ENCODE results near the gene CAPN8. TPM values are rescaled to one million over a fixed set of nuclear protein-coding genes. Genes with fewer than 3 reads are reported as not detected.
A peak's percentile ranks its signal among the peaks of the same experiment; 100 is the strongest.

Gene CAPN8
- total RNA-seq, 1 experiment from 2014 or later = 0.28 TPM

GRCh38 chr1:223622132-223622842, 43.2 kb downstream of the CAPN8 start:
- no peak for DNase-seq (ENCODE audit: low spot score)
- peaks cover 9% of the 10 kb centered on the region for H3K4me1 Mint-ChIP-seq
- H3K4me3 Mint-ChIP-seq = no peak overlapping the region
- no peak; the same call in 1 of the 2 replicates for ATAC-seq
- ChIA-PET CTCF (interaction anchor here (1.1 to 2.3 kb wide), 3 partner anchors 66 to 489 kb away, joined by 3 to 9 read pairs (median 6); no protein-coding TSS in a partner anchor), POLR2A (no interaction called here)
- H3K9me3 Mint-ChIP-seq = no peaks in the 10 kb centered on the region
- no peaks in the 10 kb centered on the region for H3K36me3 Mint-ChIP-seq
- no peaks in the 10 kb centered on the region for H3K27me3 Mint-ChIP-seq (ENCODE audit: low read depth)
- H3K27ac Mint-ChIP-seq = peak overlapping the region; percentile 8; the same call in 1 of the 2 replicates
- no peak for TF ChIP-seq ZNF219 (CRISPR knock-in tag; IDR thresholded peaks at IDR 0.05; ENCODE audit: borderline replicate concordance)
- no peak for TF ChIP-seq ZBTB21 (CRISPR knock-in tag; IDR thresholded peaks at IDR 0.05; ENCODE audit: borderline replicate concordance)

- ATAC-seq = no peak
- TF ChIP-seq CBFB (CRISPR knock-in tag; IDR thresholded peaks at IDR 0.05; ENCODE audit: low read depth) = no peak
- TF ChIP-seq FOXP1 (CRISPR knock-in tag; IDR thresholded peaks at IDR 0.05; ENCODE audit: borderline replicate concordance) = no peak
- no peak for TF ChIP-seq TCF7 (CRISPR knock-in tag; IDR thresholded peaks at IDR 0.05; ENCODE audit: low read depth)
- TF ChIP-seq ZNF425 (CRISPR knock-in tag; conservative IDR thresholded peaks at IDR 0.05) = no peak
- TF ChIP-seq CREM (CRISPR knock-in tag; IDR thresholded peaks at IDR 0.05) = no peak
- no peak for TF ChIP-seq AR (CRISPR knock-in tag; IDR thresholded peaks at IDR 0.05)
- TF ChIP-seq ZNF396 (CRISPR knock-in tag; IDR thresholded peaks at IDR 0.05; ENCODE audit: borderline replicate concordance) = no peak
- no peak for TF ChIP-seq ESRRA (CRISPR knock-in tag; IDR thresholded peaks at IDR 0.05; ENCODE audit: borderline replicate concordance)
- no peak for TF ChIP-seq MYBL2 (CRISPR knock-in tag; IDR thresholded peaks at IDR 0.05)
- no peak for TF ChIP-seq E2F4 (CRISPR knock-in tag; IDR thresholded peaks at IDR 0.05; ENCODE audit: borderline replicate concordance, low read depth)
- TF ChIP-seq STAT6 (CRISPR knock-in tag; conservative IDR thresholded peaks at IDR 0.05; ENCODE audit: low read depth) = no peak
- TF ChIP-seq HMGXB4 (CRISPR knock-in tag; IDR thresholded peaks at IDR 0.05) = no peak
- no peak for TF ChIP-seq NFYB (CRISPR knock-in tag; conservative IDR thresholded peaks at IDR 0.05; ENCODE audit: low read depth)
- TF ChIP-seq ELF4 (CRISPR knock-in tag; IDR thresholded peaks at IDR 0.05; ENCODE audit: low read depth) = no peak
- TF ChIP-seq FOXJ3 (CRISPR knock-in tag; IDR thresholded peaks at IDR 0.05; ENCODE audit: borderline replicate concordance) = no peak
- TF ChIP-seq ZNF317 (CRISPR knock-in tag; IDR thresholded peaks at IDR 0.05; ENCODE audit: borderline replicate concordance, low read depth) = no peak
Observed at GRCh38 chr1:223621312-223621734, 44.2 kb downstream of the CAPN8 start.

More at GRCh38 chr1:223621312-223621734, 44.2 kb downstream of the CAPN8 start:
- H3K4me3 Mint-ChIP-seq = no peak overlapping the region
- H3K27ac Mint-ChIP-seq = no peak overlapping the region; the same call in 1 of the 2 replicates
- H3K27me3 Mint-ChIP-seq (ENCODE audit: low read depth) = no peaks in the 10 kb centered on the region
- DNase-seq (ENCODE audit: low spot score) = no peak
- H3K36me3 Mint-ChIP-seq = no peaks in the 10 kb centered on the region
- peaks cover 9% of the 10 kb centered on the region for H3K4me1 Mint-ChIP-seq
- no peaks in the 10 kb centered on the region for H3K9me3 Mint-ChIP-seq
- CTCF ChIA-PET = interaction anchor here (2.3 to 3.8 kb wide), 2 partner anchors 65 to 488 kb away, joined by 6 to 24 read pairs; no protein-coding TSS in a partner anchor
- POLR2A ChIA-PET = no interaction called here
